Hematopoietic multipotent progenitor cell treated with erythropoietin and hydrocortisone succinate and interleukin-3 and kit ligand, for 8 days (in vitro differentiated cells): ENCODE data around the gene APBB1IP.
"Not testable (repeated sequence)": the region's sequence is repeated elsewhere in the genome, so short reads cannot be mapped to it uniquely, and the experiment has no call there.

Source experiments
- DNase-seq: peaks from one replicate; pipeline ENCODE4 v3.0.0-alpha.2; 2015

Gene APBB1IP

GRCh38 chr10:26479766-26480492 lies 41.8 kb downstream of the APBB1IP start:
- peak; percentile 47 for DNase-seq

- DNase-seq = no peak
Observed at GRCh38 chr10:26481315-26481692, 43.2 kb downstream of the APBB1IP start.

- DNase-seq = peak; percentile 34
Observed at GRCh38 chr10:26481914-26482550, 43.9 kb downstream of the APBB1IP start.

GRCh38 chr10:26483554-26483953 lies 45.4 kb downstream of the APBB1IP start:
- no peak for DNase-seq

GRCh38 chr10:26485150-26485941 lies 47.2 kb downstream of the APBB1IP start:
- peak; percentile 26 for DNase-seq

- no peak for DNase-seq
Observed at GRCh38 chr10:26486304-26486703, 48.2 kb downstream of the APBB1IP start.

- DNase-seq = peak; percentile 79
Observed at GRCh38 chr10:26486990-26487850, 49.1 kb downstream of the APBB1IP start.

- DNase-seq = no peak
Observed at GRCh38 chr10:26488344-26488743, 50.2 kb downstream of the APBB1IP start.

- no peak for DNase-seq
Observed at GRCh38 chr10:26489081-26489480, 50.9 kb downstream of the APBB1IP start.

GRCh38 chr10:26490367-26490766 lies 52.2 kb downstream of the APBB1IP start:
- not testable (repeated sequence) for DNase-seq

- no peak for DNase-seq
Observed at GRCh38 chr10:26491276-26491675, 53.1 kb downstream of the APBB1IP start.

GRCh38 chr10:26491934-26492333 lies 53.8 kb downstream of the APBB1IP start:
- DNase-seq = no peak

- DNase-seq = not testable (repeated sequence)
Observed at GRCh38 chr10:26492725-26493124, 54.6 kb downstream of the APBB1IP start.

GRCh38 chr10:26494018-26494417 lies 55.9 kb downstream of the APBB1IP start:
- DNase-seq = no peak

- no peak for DNase-seq
Observed at GRCh38 chr10:26499426-26499825, 61.3 kb downstream of the APBB1IP start.

- DNase-seq = no peak
Observed at GRCh38 chr10:26502986-26503385, 64.8 kb downstream of the APBB1IP start.

GRCh38 chr10:26503911-26504310 lies 65.8 kb downstream of the APBB1IP start:
- peak; percentile 35 for DNase-seq

- not testable (repeated sequence) for DNase-seq
Observed at GRCh38 chr10:26504429-26504828, 66.3 kb downstream of the APBB1IP start.

GRCh38 chr10:26505491-26505890 lies 67.3 kb downstream of the APBB1IP start:
- no peak for DNase-seq

- no peak for DNase-seq
Observed at GRCh38 chr10:26506736-26507135, 68.6 kb downstream of the APBB1IP start.

- DNase-seq = no peak
Observed at GRCh38 chr10:26507441-26507840, 69.3 kb downstream of the APBB1IP start.

GRCh38 chr10:26508016-26508415 lies 69.9 kb downstream of the APBB1IP start:
- no peak for DNase-seq

- DNase-seq = no peak
Observed at GRCh38 chr10:26509307-26509706, 71.2 kb downstream of the APBB1IP start.
